HG03064 (cell line): ENCODE results near the gene CLIP1.
"Not testable (repeated sequence)": the region's sequence is repeated elsewhere in the genome, so short reads cannot be mapped to it uniquely, and the experiment has no call there.

Source experiments
- ATAC-seq: cut with Tn5 transposase; IDR thresholded peaks from one replicate; pipeline ENCODE4 v1.9.1; 2021; ENCODE audit warnings: low read depth; ENCODE audit not compliant: unreplicated experiment

The CLIP1 gene

DNA sequence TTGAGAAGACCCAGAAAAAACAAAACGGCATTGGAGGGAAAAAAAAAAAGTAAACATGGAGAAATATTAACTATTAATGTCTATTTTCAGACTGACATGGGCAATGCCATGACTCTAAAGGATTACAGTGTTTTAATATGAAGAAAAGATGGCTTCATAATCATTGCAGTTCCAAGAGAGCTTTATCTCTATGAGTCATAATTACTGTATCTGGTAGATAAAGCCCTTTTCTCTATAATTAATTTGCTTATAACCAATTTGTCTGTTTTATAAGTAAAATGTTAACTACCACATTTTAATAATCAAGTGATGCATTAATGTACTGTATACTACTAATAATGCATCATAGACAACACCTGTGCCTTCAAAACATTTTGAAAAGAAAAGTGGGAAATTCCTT, 59.7 kb downstream of the CLIP1 start:
- no peak for ATAC-seq

- not testable (repeated sequence) for ATAC-seq
Observed at GRCh38 chr12:122358403-122358802, 64.1 kb downstream of the CLIP1 start.

DNA sequence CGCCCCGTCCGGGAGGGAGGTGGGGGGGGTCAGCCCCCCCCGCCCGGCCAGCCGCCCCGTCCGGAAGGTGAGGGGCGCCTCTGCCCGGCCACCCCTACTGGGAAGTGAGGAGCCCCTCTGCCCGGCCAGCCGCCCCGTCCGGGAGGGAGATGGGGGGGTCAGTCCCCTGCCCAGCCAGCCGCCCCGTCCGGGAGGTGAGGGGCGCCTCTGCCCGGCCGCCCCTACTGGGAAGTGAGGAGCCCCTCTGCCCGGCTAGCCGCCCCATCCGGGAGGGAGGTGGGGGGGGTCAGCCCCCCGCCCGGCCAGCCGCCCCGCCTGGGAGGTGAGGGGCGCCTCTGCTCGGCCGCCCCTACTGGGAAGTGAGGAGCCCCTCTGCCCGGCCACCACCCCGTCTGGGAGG, 64.9 kb downstream of the CLIP1 start:
- not testable (repeated sequence) for ATAC-seq

GRCh38 chr12:122356991-122357390, 65.5 kb downstream of the CLIP1 start:
- not testable (repeated sequence) for ATAC-seq

- ATAC-seq: no peak
Observed at GRCh38 chr12:122356192-122356635, 66.3 kb downstream of the CLIP1 start.

DNA sequence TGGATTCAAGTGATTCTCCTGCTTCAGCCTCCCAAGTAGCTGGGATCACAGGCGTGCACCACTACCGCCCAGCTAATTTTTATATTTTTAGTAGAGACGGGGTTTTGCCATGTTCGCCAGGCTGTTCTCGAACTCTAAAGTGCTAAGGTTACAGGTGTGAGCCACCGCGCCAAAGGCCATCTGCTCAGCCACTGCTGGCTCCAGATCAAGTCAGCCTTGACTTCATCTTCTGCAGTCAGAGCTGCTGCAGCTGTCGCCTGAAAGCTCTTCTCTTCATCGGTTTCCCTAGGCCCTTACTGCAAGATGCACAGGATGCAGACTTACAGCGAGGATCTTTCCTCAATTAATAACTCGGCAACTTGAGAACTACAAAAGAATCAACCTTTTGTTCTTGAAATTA, 66.8 kb downstream of the CLIP1 start:
- ATAC-seq: no peak

DNA sequence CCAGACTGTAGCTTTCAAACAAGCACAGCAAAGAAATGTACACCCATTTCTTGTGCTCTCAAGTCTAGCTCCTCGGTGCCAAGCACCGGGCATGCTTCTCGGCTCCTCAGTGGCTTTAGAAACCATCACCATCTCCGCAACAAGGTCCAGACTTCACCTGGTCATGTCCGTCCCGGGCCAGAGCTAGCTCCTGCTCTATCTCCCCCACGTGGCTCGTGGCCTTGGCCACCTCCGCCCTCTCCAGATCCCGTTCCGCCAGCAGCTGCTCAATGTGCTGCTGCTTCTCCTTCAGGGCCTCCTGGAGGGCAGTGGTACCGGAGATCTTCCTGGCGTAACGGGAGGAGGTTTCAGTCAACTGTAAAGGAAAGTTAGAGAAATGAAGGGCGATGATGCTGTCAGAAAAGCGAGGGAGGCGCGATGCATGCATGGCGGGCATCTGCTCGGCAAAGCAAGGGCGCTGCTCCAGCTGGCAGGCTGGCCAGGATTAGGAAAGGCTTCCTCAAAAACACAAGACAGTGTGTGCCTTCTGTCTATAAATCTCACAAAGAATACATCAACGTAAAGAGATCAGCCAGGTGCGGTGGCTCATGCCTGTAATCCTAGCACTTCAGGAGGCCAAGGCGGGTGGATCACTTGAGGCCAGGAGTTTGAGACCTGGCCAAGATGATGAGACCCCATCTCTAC, 67.4 kb downstream of the CLIP1 start:
- no peak for ATAC-seq

DNA sequence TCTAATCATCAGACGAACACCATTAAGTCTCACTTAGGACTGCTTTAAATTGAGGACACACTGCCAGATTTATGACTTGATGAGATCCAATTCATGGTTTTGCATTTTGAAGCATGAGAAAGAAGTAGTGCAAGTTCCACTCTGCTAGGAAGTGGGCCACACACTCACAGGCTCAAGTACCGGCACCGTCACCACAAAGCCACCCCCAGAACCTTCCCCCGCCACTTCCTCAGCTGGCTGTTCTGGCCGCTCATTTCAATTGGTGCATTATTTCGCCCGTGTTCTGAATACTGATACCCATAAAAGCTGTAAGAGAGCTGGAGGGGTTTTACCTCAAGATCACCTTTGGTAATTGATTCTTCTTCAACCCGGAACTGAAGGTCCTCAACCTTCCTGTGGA, 70.1 kb downstream of the CLIP1 start:
- ATAC-seq: no peak

DNA sequence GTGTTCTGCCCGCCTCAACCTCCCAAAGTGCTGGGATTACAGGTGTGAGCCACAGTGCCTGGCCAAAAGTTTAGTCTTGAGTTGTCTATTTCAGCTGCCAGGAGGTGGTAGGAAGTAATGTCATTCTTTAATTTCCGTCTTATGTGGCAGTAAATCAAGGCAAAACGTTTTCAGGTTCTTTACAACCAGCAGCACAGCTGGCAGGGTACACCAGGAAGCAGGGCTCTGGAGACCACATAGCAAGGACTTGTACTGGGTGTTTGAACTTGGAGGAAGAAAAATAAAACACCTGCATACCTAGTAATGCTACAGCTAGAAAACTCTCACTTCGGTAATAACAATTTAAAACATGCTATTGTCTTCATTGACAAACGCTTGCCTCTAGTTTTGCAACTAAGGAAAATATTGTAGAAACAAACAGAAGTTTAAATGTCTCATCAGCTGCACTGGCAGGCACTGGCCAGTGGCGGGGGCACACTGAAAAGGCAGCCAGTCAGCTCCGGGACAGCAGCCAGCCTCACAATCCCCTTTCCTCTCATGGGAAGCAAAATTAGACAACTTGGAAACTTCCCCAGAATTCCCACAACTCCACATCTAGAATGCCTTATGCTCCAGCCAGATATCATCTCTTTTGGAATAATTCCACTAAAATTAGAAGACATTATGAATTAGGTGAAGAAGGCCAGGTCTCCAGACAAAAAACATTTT, 72.2 kb downstream of the CLIP1 start:
- ATAC-seq: no peak

GRCh38 chr12:122349078-122349477, 73.4 kb downstream of the CLIP1 start:
- no peak for ATAC-seq

DNA sequence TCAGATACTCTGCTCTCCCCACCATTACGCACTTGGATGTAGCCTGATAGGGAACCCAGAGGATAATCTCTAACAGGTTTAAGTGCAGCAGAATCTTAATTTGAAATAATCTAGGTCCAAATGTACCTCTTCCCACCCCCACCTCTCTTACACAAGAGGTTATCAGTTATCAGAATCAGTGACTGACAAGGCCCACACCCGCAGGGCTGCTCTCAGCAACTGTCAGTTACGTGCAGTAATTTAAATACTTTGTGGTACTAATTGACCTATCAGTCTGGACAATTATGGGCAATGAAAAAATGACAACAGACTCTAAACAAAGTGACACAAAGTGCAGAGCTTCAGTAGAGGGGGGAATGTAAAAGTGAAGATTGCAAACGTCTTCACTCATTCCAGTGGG, 74.0 kb downstream of the CLIP1 start:
- no peak for ATAC-seq

DNA sequence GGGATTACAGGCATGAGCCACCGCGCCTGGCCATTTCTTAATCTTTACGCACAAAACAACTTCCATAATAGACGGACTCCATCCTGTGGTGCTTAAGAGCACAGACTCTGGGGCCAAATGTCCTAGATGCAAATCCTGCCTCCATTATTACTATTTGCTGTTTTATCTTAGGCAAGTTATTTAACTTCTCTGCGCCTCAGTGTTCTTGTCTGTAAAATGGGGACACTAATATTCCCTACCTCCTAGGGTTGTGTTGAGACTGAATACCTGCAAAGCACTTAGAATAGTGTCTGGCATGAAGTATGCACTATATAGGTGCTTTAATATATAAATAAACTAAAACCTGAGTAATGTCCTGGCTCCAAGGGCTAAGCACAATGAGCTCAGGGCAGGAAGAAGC, 76.4 kb downstream of the CLIP1 start:
- ATAC-seq: no peak

DNA sequence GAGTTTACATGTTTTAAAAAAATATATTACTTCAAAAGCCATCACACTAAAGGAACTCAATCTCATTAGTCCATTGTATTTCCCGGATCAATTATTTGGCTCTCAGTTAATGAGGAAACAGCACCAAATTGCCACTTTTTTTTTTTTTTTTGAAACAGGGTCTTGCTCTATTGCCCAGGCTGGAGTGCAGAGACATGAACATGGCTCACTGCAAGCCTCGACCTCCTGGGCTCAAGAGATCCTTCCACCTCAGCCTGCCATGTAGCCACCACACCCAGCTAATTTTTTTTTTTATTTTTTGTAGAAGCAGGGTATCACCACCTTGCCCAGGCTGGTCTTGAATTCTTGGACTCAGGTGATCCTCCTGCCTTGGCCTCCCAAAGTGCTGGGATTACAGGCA, 77.4 kb downstream of the CLIP1 start:
- ATAC-seq: no peak

- ATAC-seq: no peak
Observed at GRCh38 chr12:122336015-122336946, 86.2 kb downstream of the CLIP1 start.

GRCh38 chr12:122333142-122334087, 89.1 kb downstream of the CLIP1 start:
- no peak for ATAC-seq

DNA sequence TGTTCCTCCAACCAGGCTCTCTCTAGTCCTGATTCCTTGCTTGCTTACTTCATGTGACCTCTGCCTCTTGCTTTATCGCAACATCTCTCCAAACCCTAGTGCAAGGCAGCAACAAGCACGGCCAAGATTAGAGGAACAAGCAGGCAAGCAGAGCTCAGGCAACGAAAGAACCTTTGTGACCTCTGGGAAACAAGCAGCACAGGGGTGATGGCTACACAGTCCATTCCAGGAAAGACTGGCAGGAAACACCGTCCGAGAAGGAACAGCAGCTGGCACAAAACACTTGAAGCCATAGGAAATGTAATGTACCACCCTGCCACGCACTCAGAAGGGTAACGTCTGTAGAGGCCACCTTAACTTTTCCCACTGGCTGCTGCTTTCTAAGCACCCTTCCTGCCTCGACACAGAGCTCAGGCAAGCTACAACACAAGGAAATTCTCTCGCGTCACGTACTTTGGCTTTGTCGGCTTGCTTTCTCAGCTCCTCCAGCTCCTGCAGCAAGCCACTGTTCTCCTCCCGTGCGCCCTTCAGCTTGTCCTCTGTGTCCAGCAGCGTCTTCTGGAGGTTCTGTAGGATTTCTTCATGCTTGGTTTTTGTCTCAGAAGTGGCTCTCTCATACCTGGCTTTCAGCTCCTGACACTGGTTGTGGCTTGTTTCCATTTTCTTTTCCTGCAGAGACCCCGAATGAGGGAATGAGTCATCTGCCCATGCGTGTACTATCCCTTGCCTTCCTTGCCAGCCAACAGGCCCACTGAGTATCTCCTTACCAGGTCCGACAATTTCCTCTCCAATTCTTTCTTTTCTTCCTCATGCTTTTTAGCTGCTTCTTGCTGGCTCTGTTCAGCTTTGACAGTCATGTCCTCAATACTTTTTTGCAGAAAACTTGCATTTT, 94.7 kb downstream of the CLIP1 start:
- ATAC-seq: no peak

GRCh38 chr12:122327014-122327413, 95.5 kb downstream of the CLIP1 start:
- ATAC-seq: no peak

DNA sequence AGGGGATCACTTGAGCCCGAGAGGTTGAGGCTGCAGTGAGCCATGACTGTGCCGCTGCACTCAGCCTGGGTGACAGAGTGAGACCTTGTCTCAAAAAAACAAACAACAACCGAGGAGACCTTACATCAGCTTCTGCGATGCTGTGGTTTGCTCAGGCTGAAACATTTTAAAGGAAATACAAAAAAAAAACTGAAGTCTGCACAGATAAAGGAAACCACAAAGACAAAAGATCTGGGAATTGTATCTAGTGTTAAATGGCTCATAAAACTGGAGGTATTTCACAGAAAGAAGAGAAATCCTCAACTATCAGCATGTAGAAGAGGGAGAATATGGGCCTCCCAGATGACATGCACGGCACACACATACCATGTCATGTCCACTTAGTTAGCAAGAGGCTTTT, 95.9 kb downstream of the CLIP1 start:
- ATAC-seq: no peak
